K562 (cell line): Measurements from ENCODE around the gene CUL1. TPM values are rescaled to one million over a fixed set of nuclear protein-coding genes. Genes with fewer than 3 reads are reported as not detected.

Source experiments
- AFF1 ChIP-seq, 2 experiments: fragments of 450-650 bp; IDR thresholded peaks; 2 replicates each; pipeline ENCODE4 v1.6.1; 2018; ENCODE audit warnings: mild to moderate bottlenecking in 2 of 2, low read depth in 1 of 2; ENCODE audit not compliant: partially characterized antibody in 2 of 2
- FOXJ3 ChIP-seq: sonication (generic); formaldehyde crosslinking; IDR thresholded peaks from 2 replicates; pipeline ENCODE4 v1.4.0; 2020; ENCODE audit warnings: mild to moderate bottlenecking, missing genetic modification reagents
- FOXM1 ChIP-seq, 2 experiments: fragments of 450-650 bp in 1 of 2; sonication (generic) in 1 of 2; formaldehyde crosslinking in 1 of 2; IDR thresholded peaks; 2 replicates each; pipeline versions ENCODE4 v1.6.1 to v1.9.0; 2017 to 2022; ENCODE audit warnings: low read depth in 2 of 2, mild to moderate bottlenecking in 2 of 2, missing genetic modification reagents in 1 of 2, moderate library complexity in 1 of 2
- HDAC2 ChIP-seq: fragments of 450-650 bp; IDR thresholded peaks from 2 replicates; pipeline ENCODE4 v1.6.1; 2016; ENCODE audit warnings: mild to moderate bottlenecking
- PTTG1 ChIP-seq: fragments of 450-650 bp; IDR thresholded peaks from 2 replicates; pipeline ENCODE4 v1.6.1; 2016; ENCODE audit warnings: low read depth, mild to moderate bottlenecking, missing genetic modification characterization, missing compliant biosample characterization
- SMAD2 ChIP-seq: fragments of 150-350 bp; IDR thresholded peaks from 2 replicates; pipeline ENCODE4 v1.6.1; 2014; ENCODE audit warnings: low read depth, mild to moderate bottlenecking, low read length
- SNIP1 ChIP-seq: fragments of 450-650 bp; IDR thresholded peaks from 2 replicates; pipeline ENCODE4 v1.7.1; 2017; ENCODE audit warnings: low read depth, mild to moderate bottlenecking
- SRSF1 ChIP-seq: fragments of 200-400 bp; formaldehyde crosslinking; IDR thresholded peaks from 2 replicates; pipeline ENCODE4 v1.6.1; 2017; ENCODE audit warnings: mild to moderate bottlenecking, low read depth, low read length, moderate library complexity
- TSC22D4 ChIP-seq: fragments of 450-650 bp; IDR thresholded peaks from 2 replicates; pipeline ENCODE4 v1.6.1; 2016; ENCODE audit warnings: missing genetic modification characterization, missing biosample characterization, control low read depth
- polyA plus RNA-seq, 8 experiments: library from polyadenylated mRNA; depleted of rRNA in 4 of 8; stranded (reverse) in 5 of 8; unstranded in 3 of 8; fragments of >200 nt; fragmentation: Nextera tagmentation in 2 of 8; fragmentation: Illumina TruSeq in 1 of 8; extraction: Ambion mirVana in 2 of 8; extraction: Trizol in 1 of 8; gene quantifications; 2 replicates each; pipeline versions ENCODE4 v1.2.1 to v1.2.3, GENCODE V29; 2011 to 2014; ENCODE audit warnings: inconsistent platforms in 1 of 8, missing spikeins in 1 of 8
- total RNA-seq, 7 experiments: library from RNA; depleted of rRNA in 6 of 7; stranded (reverse); fragments of >200 nt in 6 of 7; fragmentation: Illumina TruSeq in 2 of 7; extraction: Trizol in 2 of 7; gene quantifications; 2 replicates each; pipeline versions ENCODE4 v1.2.1 to v1.2.3, GENCODE V29; 2011 to 2021; ENCODE audit warnings: low replicate concordance in 1 of 7
- TF ChIP-seq, protein P1 (sequence below), 3 experiments: fragments of 200-800 bp in 1 of 3; sonication (Bioruptor generic) in 1 of 3; sonication (generic) in 1 of 3; formaldehyde crosslinking in 1 of 3; IDR thresholded peaks; 2 replicates each; pipeline versions ENCODE4 v1.6.1 to v1.8.0; 2016 to 2022; ENCODE audit warnings: mild to moderate bottlenecking in 2 of 3, missing compliant biosample characterization in 2 of 3, missing genetic modification characterization in 2 of 3, missing genetic modification reagents in 1 of 3
- TF ChIP-seq, protein P2 (sequence below): sonication (generic); formaldehyde crosslinking; IDR thresholded peaks from 2 replicates; pipeline ENCODE4 v1.8.0; 2022; ENCODE audit warnings: mild to moderate bottlenecking, low read depth, missing genetic modification reagents

CUL1 gene
- total and polyA plus RNA-seq, 9 of the 15 experiments (the other 6 are each of a cell fraction or from before 2014, with no cell fraction given), result 31.5 to 107 (median 96.5) TPM

DNA sequence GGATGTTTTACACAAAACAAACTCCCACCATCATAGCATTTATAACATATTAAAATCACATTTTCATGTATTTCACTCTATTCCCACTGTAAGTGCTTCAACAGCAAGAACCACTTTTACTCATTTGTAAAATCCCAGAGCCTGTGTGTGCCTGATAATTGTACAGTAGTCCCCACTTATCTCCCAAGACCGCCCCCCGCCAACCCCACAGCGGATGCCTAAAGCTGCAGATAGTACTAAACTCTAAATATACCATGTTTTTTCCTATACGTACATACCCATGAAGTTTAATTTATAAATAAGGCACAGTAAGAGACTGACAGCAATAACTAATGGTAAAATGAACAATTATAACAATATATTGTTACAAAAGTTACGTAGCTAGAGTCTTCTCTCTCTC is 151.9 kb downstream of the CUL1 start (continued):
- TF ChIP-seq FOXM1 (IDR thresholded peaks at IDR 0.05; ENCODE audit: low read depth) (peak; percentile 39; the same call in 1 of the 2 replicates), FOXM1 (CRISPR knock-in tag; IDR thresholded peaks at IDR 0.05; ENCODE audit: low read depth) (no peak), HDAC2 (peak; percentile 14; the same call in 1 of the 2 replicates), TSC22D4 (no peak), SMAD2 (no peak), SRSF1 (no peak), SNIP1 (no peak), PTTG1 (no peak), AFF1 (IDR thresholded peaks at IDR 0.05; ENCODE audit: low read depth in 1 of 2, partially characterized antibody in 2 of 2) (no peak), FOXJ3 (CRISPR knock-in tag) (no peak)
- TF ChIP-seq, protein P1, sequence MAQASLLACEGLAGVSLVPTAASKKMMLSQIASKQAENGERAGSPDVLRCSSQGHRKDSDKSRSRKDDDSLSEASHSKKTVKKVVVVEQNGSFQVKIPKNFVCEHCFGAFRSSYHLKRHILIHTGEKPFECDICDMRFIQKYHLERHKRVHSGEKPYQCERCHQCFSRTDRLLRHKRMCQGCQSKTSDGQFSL (CRISPR knock-in tag; IDR thresholded peaks at IDR 0.05), result no peak
- TF ChIP-seq, protein P1 (tag; IDR thresholded peaks at IDR 0.05), result no peak
- TF ChIP-seq, protein P2, sequence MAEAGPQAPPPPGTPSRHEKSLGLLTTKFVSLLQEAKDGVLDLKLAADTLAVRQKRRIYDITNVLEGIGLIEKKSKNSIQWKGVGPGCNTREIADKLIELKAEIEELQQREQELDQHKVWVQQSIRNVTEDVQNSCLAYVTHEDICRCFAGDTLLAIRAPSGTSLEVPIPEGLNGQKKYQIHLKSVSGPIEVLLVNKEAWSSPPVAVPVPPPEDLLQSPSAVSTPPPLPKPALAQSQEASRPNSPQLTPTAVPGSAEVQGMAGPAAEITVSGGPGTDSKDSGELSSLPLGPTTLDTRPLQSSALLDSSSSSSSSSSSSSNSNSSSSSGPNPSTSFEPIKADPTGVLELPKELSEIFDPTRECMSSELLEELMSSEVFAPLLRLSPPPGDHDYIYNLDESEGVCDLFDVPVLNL, result no peak
